ENCODE results near the gene LBH. TPM values are rescaled to one million over a fixed set of nuclear protein-coding genes. Genes with fewer than 3 reads are reported as not detected.

Gene LBH
- total and polyA plus RNA-seq, 11 donors: 54.2 to 226 (median 166) TPM

- WGBS, 4 donors: 61 to 73% (median 69%) methylated on average over 5 to 6 of the region's 6 CpGs
Measured at GRCh38 chr2:30250421-30250820, 19.1 kb downstream of the LBH start.

DNA sequence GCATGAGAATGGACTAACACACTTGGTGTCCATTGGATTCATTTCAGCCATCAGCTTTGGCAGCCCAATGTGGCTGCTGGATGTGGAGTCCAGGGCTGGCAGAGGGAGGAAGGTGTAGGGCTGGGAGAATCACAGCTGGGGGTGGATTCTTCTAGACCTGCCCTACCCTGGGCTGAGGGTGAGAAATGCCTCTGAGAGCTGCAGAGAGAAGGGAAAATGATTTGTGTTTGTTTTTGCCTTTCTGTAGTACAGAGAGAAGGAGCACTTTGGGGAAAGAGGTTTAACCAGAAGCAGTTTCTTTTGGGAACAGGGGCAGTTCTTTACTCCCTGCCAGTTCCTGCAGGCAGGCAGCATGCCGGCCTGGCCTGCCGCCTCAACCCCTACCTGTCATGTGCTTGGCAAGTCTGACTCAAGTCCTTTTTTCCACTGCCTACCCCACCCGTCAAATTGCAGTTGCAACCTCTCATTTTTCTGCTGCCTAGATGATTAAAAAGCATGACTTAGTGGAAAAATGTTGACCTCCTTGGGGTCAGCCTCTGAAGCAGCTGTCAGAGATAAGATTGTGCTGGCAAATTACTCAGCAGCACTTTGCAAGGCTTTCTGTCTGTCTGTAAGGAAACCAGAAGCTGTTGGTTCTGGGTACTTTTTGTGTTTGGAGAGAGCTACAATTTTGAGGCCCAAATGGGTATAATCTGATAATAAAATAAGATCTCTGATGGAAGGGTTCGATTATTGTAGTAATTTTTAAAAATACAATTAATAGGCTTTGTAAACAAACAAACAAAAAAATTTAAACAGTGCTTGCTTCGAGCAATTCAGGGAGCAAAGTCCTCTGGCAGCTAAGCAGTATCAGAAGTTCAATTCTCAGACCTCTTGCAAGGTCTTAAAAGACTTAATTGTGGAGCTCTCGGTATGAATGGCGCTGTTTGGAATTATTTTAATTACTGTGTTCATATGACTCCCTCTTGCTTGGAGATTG, 21.7 kb downstream of the LBH start:
- peak overlapping the region; percentile 40 to 89 (median 74) for H3K27ac ChIP-seq
- intact Hi-C loops (cut with DNase I): no loop called here
- no peaks in the 10 kb centered on the region for H3K27me3 ChIP-seq
- WGBS, 4 donors: 19 to 22% (median 20%) methylated on average over 7 of the region's 7 CpGs
- TF ChIP-seq POLR2A (IDR thresholded peaks at IDR 0.05): no peak
- no peak for TF ChIP-seq CTCF (IDR thresholded peaks at IDR 0.05)
- H3K4me1 ChIP-seq: peaks cover 17 to 100% (median 76%) of the 10 kb centered on the region in 12 donors
- DNase-seq (peak; percentile 58 to 81 (median 73)), ATAC-seq (peak; percentile 68 to 81 (median 76))
- H3K4me3 ChIP-seq: peak overlapping the region in 2 of 12 donors; percentile 7 to 19
- H3K36me3 ChIP-seq: peaks cover 0 to 31% (median 16%) of the 10 kb centered on the region in 9 donors
- no peaks in the 10 kb centered on the region for H3K9me3 ChIP-seq

More at GRCh38 chr2:30250421-30250820, 19.1 kb downstream of the LBH start:
- ATAC-seq: no peak
- Histone ChIP-seq H3K27ac (peak overlapping the region in 9 of 12 donors; percentile 2 to 89 (median 53)), H3K27me3 (no peaks in the 10 kb centered on the region), H3K4me1 (peaks cover 17 to 100% (median 74%) of the 10 kb centered on the region in 12 donors), H3K36me3 (peaks cover 0 to 26% (median 0%) of the 10 kb centered on the region in 9 donors), H3K4me3 (no peak overlapping the region), H3K9me3 (no peaks in the 10 kb centered on the region)
- intact Hi-C loops (cut with DNase I): no loop called here
- DNase-seq: no peak
- no peak for TF ChIP-seq CTCF (IDR thresholded peaks at IDR 0.05)
- no peak for TF ChIP-seq POLR2A (IDR thresholded peaks at IDR 0.05)

- DNase-seq (no peak), ATAC-seq (no peak)
- intact Hi-C loops (cut with DNase I): no loop called here
- H3K4me3 ChIP-seq: no peak overlapping the region
- peak overlapping the region in 11 of 12 donors; percentile 56 to 89 (median 75) for H3K27ac ChIP-seq
- peaks cover 0 to 42% (median 27%) of the 10 kb centered on the region in 9 donors for H3K36me3 ChIP-seq
- H3K4me1 ChIP-seq: peaks cover 16 to 96% (median 69%) of the 10 kb centered on the region in 12 donors
- TF ChIP-seq CTCF (IDR thresholded peaks at IDR 0.05) (no peak), POLR2A (IDR thresholded peaks at IDR 0.05) (no peak)
- WGBS, 4 donors: 53 to 63% (median 60%) methylated on average over 9 of the region's 9 CpGs
- no peaks in the 10 kb centered on the region for H3K27me3 ChIP-seq
- no peaks in the 10 kb centered on the region for H3K9me3 ChIP-seq
Measured at GRCh38 chr2:30253873-30254684, 22.7 kb downstream of the LBH start.
